ENCODE measurements around the gene ZBTB37. TPM values are rescaled to one million over a fixed set of nuclear protein-coding genes. Genes with fewer than 3 reads are reported as not detected.

ZBTB37 gene
- total and polyA plus RNA-seq, 2 experiments from 2014 or later: 0.90 to 5.6 TPM

- no peak overlapping the region for H3K27ac ChIP-seq
- peaks cover 16% of the 10 kb centered on the region for H4K20me1 ChIP-seq (ENCODE audit: insufficient read depth)
- no peak overlapping the region for H3K9ac ChIP-seq
- no peaks in the 10 kb centered on the region for H3K27me3 ChIP-seq (replicated peaks; ENCODE audit: insufficient read depth)
- H3K4me3 ChIP-seq: no peak overlapping the region
- no peaks in the 10 kb centered on the region for H3K9me3 ChIP-seq (ENCODE audit: low read depth)
- no peak for DNase-seq
- H3K9me2 ChIP-seq (ENCODE audit: insufficient read depth): no peaks in the 10 kb centered on the region
- H3K4me1 ChIP-seq (ENCODE audit: insufficient read depth): peaks cover 19% of the 10 kb centered on the region; the same call in 1 of the 2 replicates
- in situ Hi-C loops (cut with MboI): no loop called here
- peaks cover 25% of the 10 kb centered on the region for H3K36me3 ChIP-seq (ENCODE audit: low read depth)
- TF ChIP-seq EZH2 (IDR thresholded peaks at IDR 0.05; ENCODE audit: insufficient read depth, poor library complexity, severe bottlenecking): no peak
- TF ChIP-seq EZH2phosphoT487 (IDR thresholded peaks at IDR 0.05; ENCODE audit: insufficient read depth, low read depth): no peak
- no peak overlapping the region for H3K4me2 ChIP-seq (ENCODE audit: unreplicated experiment)
- 88 to 92% methylated on average over 15 of the region's 15 CpGs for WGBS, 2 experiments (ENCODE audit: low coverage in 1 of 2, low lambda C conversion rate in 2 of 2, missing lambda C conversion rate in 2 of 2)
- H2AFZ ChIP-seq: no peak overlapping the region
- H3F3A ChIP-seq (ENCODE audit: insufficient read depth): peaks cover 35% of the 10 kb centered on the region
- H3K79me2 ChIP-seq (ENCODE audit: insufficient read depth): peaks cover 47% of the 10 kb centered on the region
Observed at GRCh38 chr1:173870252-173871075, 2.3 kb downstream of the ZBTB37 start.

GRCh38 chr1:173871091-173871490 is 2.9 kb downstream of the ZBTB37 start:
- Histone ChIP-seq H3K9me3 (ENCODE audit: low read depth) (no peaks in the 10 kb centered on the region), H3K36me3 (ENCODE audit: low read depth) (peaks cover 24% of the 10 kb centered on the region), H3K9ac (no peak overlapping the region), H3K79me2 (ENCODE audit: insufficient read depth) (peaks cover 41% of the 10 kb centered on the region), H3K4me3 (no peak overlapping the region), H3K4me2 (ENCODE audit: unreplicated experiment) (no peak overlapping the region), H3K4me1 (ENCODE audit: insufficient read depth) (peaks cover 12% of the 10 kb centered on the region; the same call in 1 of the 2 replicates), H3K27ac (no peak overlapping the region), H4K20me1 (ENCODE audit: insufficient read depth) (peaks cover 10% of the 10 kb centered on the region; the same call in 1 of the 2 replicates), H3K27me3 (replicated peaks; ENCODE audit: insufficient read depth) (no peaks in the 10 kb centered on the region), H3F3A (ENCODE audit: insufficient read depth) (peaks cover 29% of the 10 kb centered on the region), H3K9me2 (ENCODE audit: insufficient read depth) (no peaks in the 10 kb centered on the region), H2AFZ (no peak overlapping the region)
- 99 to 100% methylated on average over 5 of the region's 5 CpGs for WGBS, 2 experiments (ENCODE audit: low coverage in 1 of 2, low lambda C conversion rate in 2 of 2, missing lambda C conversion rate in 2 of 2)
- TF ChIP-seq EZH2phosphoT487 (IDR thresholded peaks at IDR 0.05; ENCODE audit: insufficient read depth, low read depth) (no peak), EZH2 (IDR thresholded peaks at IDR 0.05; ENCODE audit: insufficient read depth, poor library complexity, severe bottlenecking) (no peak)
- peak; percentile 5 for DNase-seq
- in situ Hi-C loops (cut with MboI): no loop called here

GRCh38 chr1:173871500-173871899 is 3.3 kb downstream of the ZBTB37 start:
- Histone ChIP-seq H3K4me3 (no peak overlapping the region), H3K4me1 (ENCODE audit: insufficient read depth) (peaks cover 10% of the 10 kb centered on the region; the same call in 1 of the 2 replicates), H3K27ac (no peak overlapping the region), H2AFZ (no peak overlapping the region), H3K27me3 (replicated peaks; ENCODE audit: insufficient read depth) (no peaks in the 10 kb centered on the region), H3F3A (ENCODE audit: insufficient read depth) (peaks cover 25% of the 10 kb centered on the region), H3K9me2 (ENCODE audit: insufficient read depth) (no peaks in the 10 kb centered on the region), H3K4me2 (ENCODE audit: unreplicated experiment) (no peak overlapping the region), H3K36me3 (ENCODE audit: low read depth) (peaks cover 24% of the 10 kb centered on the region), H4K20me1 (ENCODE audit: insufficient read depth) (peaks cover 6% of the 10 kb centered on the region; the same call in 1 of the 2 replicates), H3K79me2 (ENCODE audit: insufficient read depth) (peaks cover 37% of the 10 kb centered on the region), H3K9me3 (ENCODE audit: low read depth) (no peaks in the 10 kb centered on the region), H3K9ac (no peak overlapping the region)
- no peak for TF ChIP-seq EZH2 (IDR thresholded peaks at IDR 0.05; ENCODE audit: insufficient read depth, poor library complexity, severe bottlenecking)
- no peak for TF ChIP-seq EZH2phosphoT487 (IDR thresholded peaks at IDR 0.05; ENCODE audit: insufficient read depth, low read depth)
- 77 to 81% methylated on average over 2 of the region's 2 CpGs for WGBS, 2 experiments (ENCODE audit: low coverage in 1 of 2, low lambda C conversion rate in 2 of 2, missing lambda C conversion rate in 2 of 2)
- DNase-seq: no peak
- in situ Hi-C loops (cut with MboI): no loop called here

- peaks cover 14% of the 10 kb centered on the region for H3K79me2 ChIP-seq (ENCODE audit: insufficient read depth)
- in situ Hi-C loops (cut with MboI): no loop called here
- H3F3A ChIP-seq (ENCODE audit: insufficient read depth): no peaks in the 10 kb centered on the region
- H4K20me1 ChIP-seq (ENCODE audit: insufficient read depth): no peaks in the 10 kb centered on the region
- H3K36me3 ChIP-seq (ENCODE audit: low read depth): peaks cover 17% of the 10 kb centered on the region; the same call in 1 of the 2 replicates
- no peak overlapping the region for H2AFZ ChIP-seq
- no peak overlapping the region for H3K4me3 ChIP-seq
- H3K4me1 ChIP-seq (ENCODE audit: insufficient read depth): no peaks in the 10 kb centered on the region
- H3K9me2 ChIP-seq (ENCODE audit: insufficient read depth): no peaks in the 10 kb centered on the region
- no peak overlapping the region for H3K4me2 ChIP-seq (ENCODE audit: unreplicated experiment)
- H3K9me3 ChIP-seq (ENCODE audit: low read depth): no peaks in the 10 kb centered on the region
- H3K9ac ChIP-seq: no peak overlapping the region
- TF ChIP-seq EZH2phosphoT487 (IDR thresholded peaks at IDR 0.05; ENCODE audit: insufficient read depth, low read depth): no peak
- no peak for TF ChIP-seq EZH2 (IDR thresholded peaks at IDR 0.05; ENCODE audit: insufficient read depth, poor library complexity, severe bottlenecking)
- no peak overlapping the region for H3K27ac ChIP-seq
- no peaks in the 10 kb centered on the region for H3K27me3 ChIP-seq (replicated peaks; ENCODE audit: insufficient read depth)
- WGBS, 2 experiments (ENCODE audit: low coverage in 1 of 2, low lambda C conversion rate in 2 of 2, missing lambda C conversion rate in 2 of 2): 97% methylated on average over 5 of the region's 5 CpGs
- no peak for DNase-seq
Observed at GRCh38 chr1:173876732-173877131, 8.6 kb downstream of the ZBTB37 start.

Measured in GM23248 (cell line).